Right lobe of liver (tissue), 6 donors: ENCODE measurements around the gene SLC38A7. TPM values are rescaled to one million over a fixed set of nuclear protein-coding genes. Genes with fewer than 3 reads are reported as not detected.
A peak's percentile ranks its signal among the peaks of the same experiment; 100 is the strongest.
"Not testable (repeated sequence)": the region's sequence is repeated elsewhere in the genome, so short reads cannot be mapped to it uniquely, and the experiment has no call there.

Experiments used
- ATAC-seq, 4 donors: fragments of 200-7000 bp; cut with Tn5 transposase; one replicate each; pipeline ENCODE4 v1.9.1; 2020; ENCODE audit warnings: mild to moderate bottlenecking in 4 of 4, moderate library complexity in 4 of 4
- DNase-seq, 3 donors: peaks; one replicate each; pipeline ENCODE4 v3.0.0-alpha.2; 2020
- H3K27ac ChIP-seq, 3 donors: fragments of 200-600 bp; one replicate each; pipeline ENCODE4 v1.8.0; 2022
- H3K27me3 ChIP-seq, 2 donors: fragments of 200-600 bp; one replicate each; pipeline ENCODE4 v1.8.0; 2022
- H3K36me3 ChIP-seq, 4 donors: fragments of 200-600 bp; sonication (generic) in 1 of 4; one replicate each; pipeline versions ENCODE4 v1.5.1 to v1.8.0; 2017 to 2022; ENCODE audit warnings: control low read depth in 1 of 4
- H3K4me1 ChIP-seq, 4 donors: fragments of 200-600 bp; sonication (generic) in 1 of 4; one replicate each; pipeline versions ENCODE4 v1.5.1 to v1.8.0; 2017 to 2022; ENCODE audit warnings: control low read depth in 1 of 4
- H3K4me3 ChIP-seq, 3 donors: fragments of 200-600 bp; one replicate each; pipeline ENCODE4 v1.8.0; 2022
- H3K9me3 ChIP-seq, 4 donors: fragments of 200-600 bp; sonication (generic) in 1 of 4; one replicate each; pipeline versions ENCODE4 v1.5.1 to v1.8.0; 2017 to 2022; ENCODE audit warnings: control low read depth in 1 of 4
- POLR2A ChIP-seq: fragments of 450-650 bp; IDR thresholded peaks from one replicate; pipeline ENCODE4 v1.6.1; 2017; ENCODE audit warnings: antibody characterized with exemption, mild to moderate bottlenecking
- WGBS: methylation state at CpG from one replicate; pipeline ENCODE4 v1.1.6; 2018; ENCODE audit warnings: low coverage, low lambda C conversion rate; ENCODE audit not compliant: insufficient coverage; ENCODE audit errors: missing lambda C conversion rate; 5-methylcytosine and 5-hydroxymethylcytosine counted together
- intact Hi-C, 2 donors: fragments of 100-400 bp; cut with DNase I; formaldehyde crosslinking; loops; one replicate each; pipeline versions ENCODE4 v1.11.2 to v1.14.1; 2022
- total RNA-seq, 6 experiments: library from RNA; depleted of rRNA in 2 of 6; stranded (reverse); fragments of >200 nt in 2 of 6; fragmentation: NEBNext Ultra II Directional in 3 of 6; extraction: Animal tissue kit (Norgen Biotek cat#: 25700) in 3 of 6; gene quantifications; one replicate each; pipeline versions ENCODE4 v1.1.0 to v1.2.4, GENCODE V29; 2016 to 2023
- TF ChIP-seq, protein P1 (sequence below), 4 donors: fragments of 200-600 bp in 3 of 4; fragments of 450-650 bp in 1 of 4; IDR thresholded peaks; one replicate each; pipeline versions ENCODE4 v1.5.1 to v1.8.0; 2016 to 2022; ENCODE audit warnings: antibody characterized with exemption in 4 of 4, mild to moderate bottlenecking in 2 of 4
- donor health status: DM: no; HTN: yes; CAD: no.
- donor health status: DM: no; HTN: no; CAD: no.
- donor health status: DM: no; HTN: no; CAD: no.
- donor health status: DM: no; HTN: yes; CAD: no.
- donor health status: DM: no; HTN: yes; CAD: no.

Gene SLC38A7
- total RNA-seq, 6 experiments from 2014 or later: 11.4 to 23.8 (median 14.3) TPM

DNA sequence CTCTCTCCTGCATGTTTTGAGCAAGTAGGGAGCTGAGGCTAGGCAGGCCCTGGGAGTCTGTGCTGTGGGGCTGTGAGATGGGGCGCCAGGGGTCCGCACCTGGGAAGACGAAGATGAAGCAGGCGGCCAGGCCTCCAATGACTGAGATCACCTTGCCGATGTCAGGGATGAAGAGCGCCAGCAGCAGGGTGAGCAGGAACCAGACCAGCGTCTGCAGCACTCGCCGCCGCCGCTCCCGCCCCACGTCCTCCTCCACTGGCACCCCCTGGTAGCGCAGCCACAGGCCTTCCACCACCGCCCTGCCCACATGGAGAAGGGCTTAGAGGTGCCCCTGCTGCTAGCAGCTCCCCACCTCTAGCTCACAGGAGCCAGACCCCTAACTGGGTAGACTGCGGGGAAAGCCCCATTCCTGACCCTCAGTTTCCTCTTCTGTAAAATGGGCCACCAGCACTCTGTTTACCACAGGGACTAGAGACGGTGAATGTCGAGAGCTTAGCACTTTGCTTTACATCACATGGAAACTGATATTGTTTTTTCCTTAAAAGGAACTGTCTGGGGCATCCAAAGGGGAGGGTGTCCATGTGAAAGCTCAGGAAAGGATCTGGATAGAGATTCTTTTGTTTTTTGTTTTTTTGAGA, 13.5 kb downstream of the SLC38A7 start:
- H3K36me3 ChIP-seq: peaks cover 0 to 22% (median 3%) of the 10 kb centered on the region in 4 donors
- no peaks in the 10 kb centered on the region for H3K27me3 ChIP-seq
- H3K27ac ChIP-seq: no peak overlapping the region
- no peak for DNase-seq
- no peak for ATAC-seq
- H3K4me3 ChIP-seq: no peak overlapping the region
- 95% methylated on average over 11 of the region's 18 CpGs for WGBS
- intact Hi-C loops: loop anchor here in 1 of 2 donors (10.0 kb wide), 1 partner anchor 84 kb away; no protein-coding TSS in a partner anchor
- TF ChIP-seq, protein P1, sequence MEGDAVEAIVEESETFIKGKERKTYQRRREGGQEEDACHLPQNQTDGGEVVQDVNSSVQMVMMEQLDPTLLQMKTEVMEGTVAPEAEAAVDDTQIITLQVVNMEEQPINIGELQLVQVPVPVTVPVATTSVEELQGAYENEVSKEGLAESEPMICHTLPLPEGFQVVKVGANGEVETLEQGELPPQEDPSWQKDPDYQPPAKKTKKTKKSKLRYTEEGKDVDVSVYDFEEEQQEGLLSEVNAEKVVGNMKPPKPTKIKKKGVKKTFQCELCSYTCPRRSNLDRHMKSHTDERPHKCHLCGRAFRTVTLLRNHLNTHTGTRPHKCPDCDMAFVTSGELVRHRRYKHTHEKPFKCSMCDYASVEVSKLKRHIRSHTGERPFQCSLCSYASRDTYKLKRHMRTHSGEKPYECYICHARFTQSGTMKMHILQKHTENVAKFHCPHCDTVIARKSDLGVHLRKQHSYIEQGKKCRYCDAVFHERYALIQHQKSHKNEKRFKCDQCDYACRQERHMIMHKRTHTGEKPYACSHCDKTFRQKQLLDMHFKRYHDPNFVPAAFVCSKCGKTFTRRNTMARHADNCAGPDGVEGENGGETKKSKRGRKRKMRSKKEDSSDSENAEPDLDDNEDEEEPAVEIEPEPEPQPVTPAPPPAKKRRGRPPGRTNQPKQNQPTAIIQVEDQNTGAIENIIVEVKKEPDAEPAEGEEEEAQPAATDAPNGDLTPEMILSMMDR (IDR thresholded peaks at IDR 0.05): no peak
- TF ChIP-seq POLR2A: no peak
- H3K9me3 ChIP-seq: no peaks in the 10 kb centered on the region
- no peaks in the 10 kb centered on the region for H3K4me1 ChIP-seq

DNA sequence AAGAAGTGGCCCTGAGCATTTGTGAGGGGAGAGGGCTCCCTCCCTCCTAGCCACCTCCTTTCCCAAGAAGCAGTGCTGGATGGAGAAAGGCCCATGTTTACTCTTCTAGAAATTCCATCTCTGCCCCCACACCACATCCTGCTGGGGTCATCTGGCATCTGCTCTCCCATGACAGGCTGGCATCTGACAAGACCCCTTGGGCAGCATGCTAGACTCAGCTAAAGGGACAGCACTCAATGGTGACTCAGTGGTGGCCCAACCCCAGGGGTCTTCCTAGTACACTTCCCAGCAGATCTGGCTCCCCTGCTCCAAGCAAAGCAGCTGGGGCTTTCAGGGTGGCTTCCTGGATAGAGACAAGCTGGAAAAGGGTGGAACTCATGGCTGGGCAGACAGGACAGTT, 14.4 kb downstream of the SLC38A7 start:
- ATAC-seq (no peak), DNase-seq (no peak)

DNA sequence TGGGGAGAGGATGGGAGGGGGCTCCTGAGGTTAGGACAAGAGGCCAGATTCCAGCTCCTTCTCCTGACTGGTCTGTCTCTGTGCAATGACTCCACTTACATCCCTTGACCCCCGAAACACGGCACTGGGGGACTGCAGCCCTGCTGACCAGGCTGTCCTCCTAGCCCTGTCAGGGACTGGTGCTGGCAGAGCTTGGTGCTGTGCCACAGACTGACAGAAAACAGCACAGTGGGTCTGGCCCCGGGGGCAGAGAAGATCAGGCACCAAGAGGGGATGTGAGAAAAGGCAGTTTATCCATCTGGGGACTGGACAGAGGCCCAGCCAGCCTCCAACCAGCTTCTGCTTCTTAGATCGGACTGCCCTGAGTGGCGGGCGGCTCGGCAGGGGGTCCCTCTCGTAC, 19.4 kb downstream of the SLC38A7 start:
- H3K4me3 ChIP-seq: no peak overlapping the region
- TF ChIP-seq, protein P1 (IDR thresholded peaks at IDR 0.05): no peak
- TF ChIP-seq POLR2A: no peak
- no peak for DNase-seq
- ATAC-seq: no peak
- H3K27me3 ChIP-seq: no peaks in the 10 kb centered on the region
- H3K27ac ChIP-seq: no peak overlapping the region
- WGBS: 94% methylated on average over 5 of the region's 8 CpGs
- no peaks in the 10 kb centered on the region for H3K4me1 ChIP-seq
- peaks cover 0 to 9% (median 0%) of the 10 kb centered on the region in 4 donors for H3K36me3 ChIP-seq
- H3K9me3 ChIP-seq: no peaks in the 10 kb centered on the region
- intact Hi-C loops: no loop called here

More for the DNA sequence above, 14.4 kb downstream of the SLC38A7 start:
- H3K4me1 ChIP-seq: no peaks in the 10 kb centered on the region
- H3K36me3 ChIP-seq: peaks cover 0 to 22% (median 3%) of the 10 kb centered on the region in 4 donors
- no peaks in the 10 kb centered on the region for H3K9me3 ChIP-seq
- H3K4me3 ChIP-seq: no peak overlapping the region
- no peak for TF ChIP-seq POLR2A
- TF ChIP-seq, protein P1 (IDR thresholded peaks at IDR 0.05): no peak
- no peak overlapping the region for H3K27ac ChIP-seq
- intact Hi-C loops: loop anchor here in 1 of 2 donors (10.0 kb wide), 1 partner anchor 85 kb away; no protein-coding TSS in a partner anchor
- H3K27me3 ChIP-seq: no peaks in the 10 kb centered on the region

DNA sequence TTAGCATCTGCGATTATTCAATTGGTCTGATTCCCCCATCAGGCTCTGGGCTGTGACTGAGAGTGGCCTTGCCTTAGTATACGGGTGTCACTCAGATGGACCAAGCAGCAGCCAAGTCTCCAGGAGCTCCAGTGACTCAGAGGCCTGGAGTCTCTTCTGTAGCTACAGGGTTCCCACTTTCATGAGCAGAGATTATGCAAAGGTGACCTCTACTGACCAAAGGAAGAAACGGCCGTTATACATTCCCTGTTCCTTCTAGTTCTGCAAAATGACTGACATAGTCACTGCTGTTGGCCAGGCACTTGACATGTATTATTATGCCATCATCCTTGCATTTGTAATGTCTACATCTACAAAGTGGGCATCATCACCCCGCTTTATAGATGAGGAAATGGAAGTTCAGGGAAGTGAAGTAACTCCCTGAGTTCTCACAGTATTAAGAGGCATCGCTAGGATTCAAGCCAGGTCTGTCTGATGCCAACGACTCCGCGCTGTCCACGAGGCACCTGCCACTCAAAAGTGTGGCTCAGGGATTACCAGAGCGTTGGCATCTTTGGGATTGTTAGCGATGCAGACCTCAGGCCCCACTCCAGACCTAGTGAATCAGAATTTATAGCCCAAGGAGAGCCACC, 23.3 kb downstream of the SLC38A7 start:
- no peak overlapping the region for H3K4me3 ChIP-seq
- ATAC-seq (peak; percentile 91 to 97 (median 94)), DNase-seq (no peak)
- intact Hi-C loops: no loop called here
- no peaks in the 10 kb centered on the region for H3K4me1 ChIP-seq
- H3K27me3 ChIP-seq: no peaks in the 10 kb centered on the region
- H3K36me3 ChIP-seq: no peaks in the 10 kb centered on the region
- H3K9me3 ChIP-seq: no peaks in the 10 kb centered on the region
- 17% methylated on average over 10 of the region's 12 CpGs for WGBS
- H3K27ac ChIP-seq: no peak overlapping the region
- TF ChIP-seq, protein P1 (IDR thresholded peaks at IDR 0.05): peak; percentile 31 to 61 (median 53)
- no peak for TF ChIP-seq POLR2A

DNA sequence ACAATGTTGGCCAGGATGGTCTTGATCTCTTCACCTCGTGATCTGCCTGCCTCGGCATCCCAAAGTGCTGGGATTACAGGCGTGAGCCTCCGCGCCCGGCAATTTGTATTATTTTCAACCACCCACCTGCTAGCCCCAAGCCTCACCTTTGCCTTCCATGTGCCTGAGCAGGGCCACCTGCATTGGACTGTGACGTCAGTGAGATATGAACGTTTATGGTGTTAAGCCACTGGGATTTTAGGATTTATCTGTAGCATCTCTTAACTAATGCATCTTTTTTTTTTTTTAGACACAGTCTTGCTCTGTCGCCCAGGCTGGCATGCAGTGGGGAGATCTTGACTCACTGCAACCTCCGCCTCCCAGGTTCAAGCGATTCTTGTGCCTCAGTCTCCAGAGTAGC, 24.7 kb downstream of the SLC38A7 start:
- H3K4me3 ChIP-seq, DNase-seq, H3K36me3 ChIP-seq, ATAC-seq, H3K27me3 ChIP-seq, H3K4me1 ChIP-seq, H3K27ac ChIP-seq, intact Hi-C loops, H3K9me3 ChIP-seq: not testable (repeated sequence)
- 60% methylated on average over 5 of the region's 11 CpGs for WGBS
